SU-DHL-6 (cell line): Measurements from ENCODE around the gene FSIP1.

Source experiments
- H2AFZ ChIP-seq: fragments of 200-600 bp; sonication (generic); 2 replicates; pipeline ENCODE4 v1.6.1; 2014; ENCODE audit warnings: low read depth, mild to moderate bottlenecking, moderate library complexity, mixed read lengths, antibody characterized with exemption, low read length; ENCODE audit not compliant: severe bottlenecking
- H3F3A ChIP-seq: fragments of 200-600 bp; shearing (Covaris generic); 2 replicates; pipeline ENCODE4 v1.6.0; 2016; ENCODE audit warnings: antibody characterized with exemption, mild to moderate bottlenecking; ENCODE audit not compliant: insufficient read depth
- H3K27ac ChIP-seq: fragments of 200-600 bp; sonication (generic); 2 replicates; pipeline ENCODE4 v1.5.1; 2016; ENCODE audit warnings: low read depth, mild to moderate bottlenecking, low read length, moderate library complexity, mixed read lengths
- H3K27me3 ChIP-seq: fragments of 200-600 bp; sonication (generic), shearing (Covaris generic); 2 replicates; pipeline ENCODE4 v1.6.0; 2014; ENCODE audit warnings: mild to moderate bottlenecking, low read length
- H3K36me3 ChIP-seq: fragments of 200-600 bp; sonication (generic); 2 replicates; pipeline ENCODE4 v1.6.1; 2014; ENCODE audit warnings: mild to moderate bottlenecking, low read length, mixed read lengths
- H3K4me2 ChIP-seq: fragments of 300-600, 200-600 bp; shearing (Covaris generic), sonication (generic); 2 replicates; pipeline ENCODE4 v1.6.0; 2014; ENCODE audit warnings: low read length, low read depth, mild to moderate bottlenecking; ENCODE audit not compliant: poor library complexity, severe bottlenecking
- H3K4me3 ChIP-seq: fragments of 200-600 bp; sonication (generic); 2 replicates; pipeline ENCODE4 v1.5.1; 2014; ENCODE audit warnings: antibody characterized with exemption, low read length, mild to moderate bottlenecking, mixed read lengths; ENCODE audit not compliant: insufficient read depth, poor library complexity, severe bottlenecking
- H3K79me2 ChIP-seq: fragments of 200-600 bp; sonication (generic); 2 replicates; pipeline ENCODE4 v1.6.1; 2014; ENCODE audit warnings: mild to moderate bottlenecking, low read length, moderate library complexity; ENCODE audit not compliant: insufficient read depth
- H3K9ac ChIP-seq: fragments of 200-600 bp; sonication (generic); 2 replicates; pipeline ENCODE4 v1.7.0; 2014; ENCODE audit warnings: mild to moderate bottlenecking, low read length
- H3K9me2 ChIP-seq: fragments of 200-600 bp; sonication (generic); replicated peaks from 2 replicates; pipeline ENCODE4 v1.6.1; 2014; ENCODE audit warnings: low read length; ENCODE audit not compliant: insufficient read depth
- H3K9me3 ChIP-seq: fragments of 200-600 bp; sonication (generic); 2 replicates; pipeline ENCODE4 v1.6.1; 2014; ENCODE audit warnings: low read length, mixed read lengths; ENCODE audit not compliant: insufficient read depth
- H4K20me1 ChIP-seq: fragments of 200-600 bp; sonication (generic); 2 replicates; pipeline ENCODE4 v1.6.1; 2014; ENCODE audit warnings: low read depth, mild to moderate bottlenecking, antibody characterized with exemption, low read length, moderate library complexity, mixed read lengths
- CTCF ChIP-seq: fragments of 200-600 bp; sonication (generic); IDR thresholded peaks from one replicate; pipeline ENCODE4 v1.5.1; 2017; ENCODE audit warnings: antibody characterized with exemption, mild to moderate bottlenecking, low read length, moderate library complexity; ENCODE audit not compliant: insufficient read depth, poor library complexity, severe bottlenecking
- EZH2phosphoT487 ChIP-seq: fragments of 200-600 bp; sonication (generic), shearing (Covaris generic); conservative IDR thresholded peaks from 2 replicates; pipeline ENCODE4 v1.6.1; 2018; ENCODE audit warnings: mild to moderate bottlenecking, antibody characterized with exemption, low read length, moderate library complexity, mixed read lengths

Gene FSIP1

GRCh38 chr15:39597336-39597735 lies 185.3 kb downstream of the FSIP1 start:
- H3K36me3 ChIP-seq, result no peaks in the 10 kb centered on the region

GRCh38 chr15:39596358-39597051 lies 186.1 kb downstream of the FSIP1 start:
- TF ChIP-seq EZH2phosphoT487 (no peak), CTCF (no peak)
- Histone ChIP-seq H3K9me2 (no peaks in the 10 kb centered on the region), H3K79me2 (no peaks in the 10 kb centered on the region), H3F3A (no peaks in the 10 kb centered on the region), H3K27ac (no peak overlapping the region), H3K36me3 (no peaks in the 10 kb centered on the region), H2AFZ (no peak overlapping the region), H3K9me3 (no peaks in the 10 kb centered on the region), H3K4me2 (no peak overlapping the region), H3K27me3 (no peaks in the 10 kb centered on the region), H4K20me1 (no peaks in the 10 kb centered on the region), H3K4me3 (no peak overlapping the region), H3K9ac (no peak overlapping the region)

More at GRCh38 chr15:39597336-39597735, 185.3 kb downstream of the FSIP1 start:
- Histone ChIP-seq H3K27me3 (no peaks in the 10 kb centered on the region), H2AFZ (no peak overlapping the region), H3K9me3 (no peaks in the 10 kb centered on the region), H3K4me3 (no peak overlapping the region), H3K9me2 (no peaks in the 10 kb centered on the region), H3K79me2 (no peaks in the 10 kb centered on the region), H3K4me2 (no peak overlapping the region), H4K20me1 (no peaks in the 10 kb centered on the region), H3K9ac (no peak overlapping the region), H3K27ac (no peak overlapping the region), H3F3A (no peaks in the 10 kb centered on the region)
- no peak for TF ChIP-seq EZH2phosphoT487
- TF ChIP-seq CTCF, result no peak

GRCh38 chr15:39595338-39596221 lies 187.1 kb downstream of the FSIP1 start:
- Histone ChIP-seq H3K79me2 (no peaks in the 10 kb centered on the region), H3K9me3 (no peaks in the 10 kb centered on the region), H2AFZ (no peak overlapping the region), H3K4me3 (no peak overlapping the region), H3K27me3 (no peaks in the 10 kb centered on the region), H3K9ac (no peak overlapping the region), H4K20me1 (no peaks in the 10 kb centered on the region), H3K9me2 (no peaks in the 10 kb centered on the region), H3K27ac (no peak overlapping the region), H3F3A (no peaks in the 10 kb centered on the region), H3K4me2 (no peak overlapping the region), H3K36me3 (no peaks in the 10 kb centered on the region)
- TF ChIP-seq CTCF (no peak), EZH2phosphoT487 (no peak)
